CD4-positive, alpha-beta T cell treated with Interleukin-6 for 4 hours (primary cell): Measurements from ENCODE around the gene SF3A2.

Source experiments
- DNase-seq: peaks from one replicate; pipeline ENCODE4 v3.0.0-alpha.2; 2020; ENCODE audit warnings: mixed read lengths

The SF3A2 gene

DNA sequence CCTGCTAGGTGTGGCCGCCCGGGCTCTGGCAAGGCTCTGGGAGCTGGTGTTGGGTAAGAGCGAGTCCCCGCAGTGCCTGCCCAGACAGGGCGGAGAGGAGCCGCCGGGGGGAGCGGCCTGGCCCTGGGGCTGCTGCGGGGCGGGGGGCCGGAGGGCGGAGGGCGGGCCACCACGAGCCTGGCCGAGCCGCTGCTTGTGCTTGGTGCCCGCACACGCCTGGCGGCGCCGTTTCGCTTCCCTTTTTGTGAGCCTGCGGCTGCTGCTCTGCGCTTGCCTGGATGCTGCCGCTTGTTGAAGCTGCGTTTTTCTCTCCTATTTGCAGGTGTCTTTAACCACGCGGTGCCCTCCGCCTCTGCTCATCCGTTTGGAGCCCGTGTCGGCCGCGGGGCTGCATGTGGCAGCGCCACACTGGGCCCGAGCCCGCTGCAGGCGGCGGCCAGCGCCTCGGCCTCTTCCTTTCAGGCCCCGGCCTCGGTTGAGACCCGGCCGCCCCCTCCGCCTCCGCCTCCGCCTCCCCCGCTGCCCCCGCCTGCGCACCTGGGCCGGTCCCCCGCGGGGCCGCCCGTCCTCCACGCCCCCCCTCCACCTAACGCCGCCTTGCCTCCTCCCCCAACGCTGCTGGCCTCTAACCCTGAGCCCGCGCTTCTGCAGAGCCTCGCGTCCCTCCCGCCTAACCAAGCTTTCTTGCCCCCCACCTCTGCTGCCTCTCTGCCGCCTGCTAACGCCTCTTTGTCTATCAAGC lies 9.0 kb upstream of the SF3A2 start:
- no peak for DNase-seq

DNA sequence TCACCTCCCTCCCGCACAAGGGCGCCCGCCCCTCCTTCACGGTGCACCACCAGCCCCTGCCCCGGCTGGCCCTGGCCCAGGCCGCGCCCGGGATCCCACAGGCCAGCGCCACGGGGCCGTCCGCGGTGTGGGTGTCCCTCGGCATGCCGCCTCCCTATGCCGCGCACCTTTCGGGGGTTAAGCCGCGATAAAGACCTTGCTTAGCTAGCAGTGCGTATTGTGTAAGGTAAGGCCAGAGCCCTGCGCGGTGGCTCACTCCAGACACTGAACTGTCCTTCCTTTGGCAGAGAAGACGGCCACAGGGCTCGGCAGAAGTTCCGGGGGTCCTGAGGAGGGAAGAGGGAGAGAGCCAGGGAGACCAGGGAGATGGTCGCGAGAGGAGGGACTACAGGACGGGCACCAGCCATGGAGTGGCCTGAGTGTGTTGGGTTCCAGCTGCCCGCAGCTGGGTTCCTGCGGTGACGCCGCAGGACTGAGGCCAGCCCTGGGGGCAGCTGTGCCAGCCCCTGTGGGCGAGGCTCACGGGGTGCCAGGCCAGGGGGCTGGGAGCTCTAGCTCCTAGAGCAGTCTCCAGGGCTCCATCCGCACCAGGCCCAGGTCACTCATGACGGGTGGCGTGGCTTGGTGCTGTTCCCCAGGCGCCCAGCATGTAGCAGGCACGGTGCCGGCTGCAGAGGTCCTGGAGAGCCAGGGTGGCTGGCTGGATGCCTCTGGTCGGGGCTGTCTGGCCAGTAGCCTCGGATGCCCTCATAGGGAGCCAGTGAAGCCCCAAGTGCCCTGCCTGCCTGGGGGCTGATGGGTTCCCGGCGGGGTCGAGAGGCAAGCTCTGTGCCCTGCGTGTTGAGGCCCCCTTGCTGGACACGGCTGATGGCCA lies 8.2 kb upstream of the SF3A2 start:
- DNase-seq = no peak

DNA sequence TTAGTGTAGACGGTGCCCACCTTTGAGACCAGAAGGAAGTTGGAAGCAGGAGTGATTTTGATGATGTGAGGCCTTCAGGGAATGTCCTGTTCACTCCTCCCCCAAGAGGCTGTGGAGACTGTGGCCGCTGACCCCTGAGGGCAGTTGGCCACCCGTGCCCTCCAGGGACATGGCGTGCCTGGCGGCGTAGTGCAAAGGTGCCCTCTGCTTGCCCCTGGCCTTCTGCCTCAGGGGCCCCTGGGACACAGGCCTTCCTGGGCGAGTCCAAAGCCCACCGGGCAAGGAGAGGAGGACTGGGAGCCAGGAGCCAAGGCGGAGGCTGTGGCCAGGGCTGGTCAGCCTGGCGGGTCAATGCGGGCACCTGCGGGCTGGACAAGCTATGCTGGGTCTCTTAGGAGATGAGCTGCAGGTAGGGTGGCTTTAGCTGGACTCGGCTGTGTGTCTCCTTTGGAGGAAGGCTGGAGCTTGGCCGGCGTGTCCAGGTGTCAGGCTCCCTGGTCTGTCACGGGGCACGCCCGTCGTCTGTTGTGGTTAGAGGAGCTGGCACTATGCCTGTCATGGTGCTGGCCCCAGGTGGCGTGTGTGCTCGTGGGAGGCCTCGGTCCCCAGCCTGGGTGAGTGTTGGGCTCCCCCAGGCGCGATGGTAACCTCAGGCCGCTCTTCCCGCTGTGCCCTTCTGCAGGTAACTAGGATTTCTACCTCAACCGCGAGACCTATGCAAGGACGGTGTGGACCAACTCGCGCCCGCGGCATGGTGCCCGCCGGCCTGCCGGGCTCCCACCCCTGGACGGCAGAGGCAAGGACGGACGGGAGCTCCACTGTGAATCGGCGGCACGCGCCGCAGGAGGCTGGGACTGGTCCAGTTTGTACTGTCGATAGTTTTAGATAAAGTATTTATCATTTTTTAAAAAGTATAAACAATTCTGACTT lies 7.3 kb upstream of the SF3A2 start:
- DNase-seq = no peak

DNA sequence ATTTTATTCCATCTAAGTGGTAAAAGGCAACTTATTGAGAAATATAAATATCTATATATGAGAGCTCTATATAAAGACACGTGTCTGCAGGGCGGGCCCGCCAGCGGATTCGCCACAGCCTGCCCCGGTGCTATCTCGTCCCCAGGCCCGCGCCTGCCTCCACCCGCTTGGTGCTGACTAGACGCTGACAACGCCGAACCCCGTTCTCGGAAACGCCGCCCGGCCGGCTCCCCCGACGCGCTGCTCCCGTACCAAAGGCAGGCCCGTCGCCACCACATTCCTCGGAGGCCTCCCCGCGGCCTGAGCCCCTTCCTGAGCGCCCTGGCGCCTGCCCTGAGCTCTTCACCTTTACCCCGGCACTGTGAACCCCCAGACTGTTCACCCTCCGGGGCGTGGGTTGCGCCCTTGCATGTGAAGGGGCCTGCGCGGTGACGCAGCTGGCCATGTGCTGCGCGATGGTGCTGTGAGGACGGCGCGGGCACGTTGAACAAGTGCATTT lies 6.5 kb upstream of the SF3A2 start:
- DNase-seq = no peak

DNA sequence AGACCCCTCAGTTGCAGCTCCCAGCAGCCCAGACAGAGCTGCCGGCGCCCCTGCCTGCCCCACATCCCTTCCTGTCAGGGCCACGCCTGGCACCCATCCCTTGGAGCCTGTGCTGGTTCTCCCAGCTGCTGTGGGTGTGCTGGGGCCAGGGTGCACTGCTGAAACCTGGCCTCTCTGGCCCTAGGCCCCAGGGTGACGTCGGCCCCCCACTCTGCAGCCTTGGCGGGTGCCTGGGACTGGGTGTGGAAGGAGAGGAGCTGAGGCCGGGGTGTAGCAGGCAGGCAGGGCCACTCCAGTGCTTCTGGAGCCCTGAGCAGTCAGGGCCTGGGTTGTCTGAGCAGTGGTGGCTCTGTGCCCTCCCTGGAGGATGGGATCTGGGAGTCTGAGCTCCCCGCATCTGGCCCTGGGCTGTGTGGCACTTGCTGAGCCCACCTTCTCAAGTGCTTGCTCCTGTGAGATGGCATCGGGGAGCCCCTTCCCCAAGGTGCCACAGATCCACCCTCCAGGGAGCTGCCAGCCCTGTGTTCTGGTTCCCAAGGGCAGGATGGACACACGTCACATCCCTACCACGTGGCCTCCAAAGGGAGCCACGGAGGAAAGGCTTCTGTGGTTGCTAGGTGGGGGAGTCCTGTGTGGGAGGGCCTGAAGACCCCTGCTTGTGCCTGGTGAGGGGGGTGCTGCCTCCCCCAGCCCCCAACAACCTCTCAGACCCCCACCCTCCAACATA lies 5.7 kb upstream of the SF3A2 start:
- no peak for DNase-seq

DNA sequence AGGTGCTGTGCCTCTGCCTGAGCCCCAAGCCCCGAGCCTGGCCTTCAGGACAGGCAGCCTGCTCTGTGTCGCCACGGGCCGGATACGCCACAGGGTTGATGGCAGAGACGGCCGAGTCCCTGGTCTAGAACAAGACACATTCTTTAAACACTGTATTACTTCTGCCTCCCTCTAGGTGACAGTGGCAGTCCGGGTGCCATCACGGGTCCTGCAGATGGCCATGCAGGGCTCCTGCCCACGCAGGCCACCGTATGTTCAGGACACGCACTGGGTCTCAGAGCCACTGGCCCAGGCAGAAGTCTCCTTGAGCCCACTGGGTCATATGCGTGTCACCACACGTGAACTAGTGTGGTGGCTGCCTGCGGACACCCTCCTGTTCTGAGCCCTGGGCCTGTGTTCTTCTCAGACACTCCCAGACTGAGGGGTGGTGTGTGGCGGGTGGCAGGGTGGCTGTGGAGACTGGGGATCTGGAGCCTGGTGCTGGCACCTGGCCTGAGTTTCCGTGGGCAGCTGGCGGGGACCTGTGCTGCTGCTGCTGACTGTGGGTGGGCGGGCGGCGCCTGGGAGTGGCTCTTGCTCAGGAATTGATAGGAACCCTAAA lies 4.9 kb upstream of the SF3A2 start:
- DNase-seq = no peak

DNA sequence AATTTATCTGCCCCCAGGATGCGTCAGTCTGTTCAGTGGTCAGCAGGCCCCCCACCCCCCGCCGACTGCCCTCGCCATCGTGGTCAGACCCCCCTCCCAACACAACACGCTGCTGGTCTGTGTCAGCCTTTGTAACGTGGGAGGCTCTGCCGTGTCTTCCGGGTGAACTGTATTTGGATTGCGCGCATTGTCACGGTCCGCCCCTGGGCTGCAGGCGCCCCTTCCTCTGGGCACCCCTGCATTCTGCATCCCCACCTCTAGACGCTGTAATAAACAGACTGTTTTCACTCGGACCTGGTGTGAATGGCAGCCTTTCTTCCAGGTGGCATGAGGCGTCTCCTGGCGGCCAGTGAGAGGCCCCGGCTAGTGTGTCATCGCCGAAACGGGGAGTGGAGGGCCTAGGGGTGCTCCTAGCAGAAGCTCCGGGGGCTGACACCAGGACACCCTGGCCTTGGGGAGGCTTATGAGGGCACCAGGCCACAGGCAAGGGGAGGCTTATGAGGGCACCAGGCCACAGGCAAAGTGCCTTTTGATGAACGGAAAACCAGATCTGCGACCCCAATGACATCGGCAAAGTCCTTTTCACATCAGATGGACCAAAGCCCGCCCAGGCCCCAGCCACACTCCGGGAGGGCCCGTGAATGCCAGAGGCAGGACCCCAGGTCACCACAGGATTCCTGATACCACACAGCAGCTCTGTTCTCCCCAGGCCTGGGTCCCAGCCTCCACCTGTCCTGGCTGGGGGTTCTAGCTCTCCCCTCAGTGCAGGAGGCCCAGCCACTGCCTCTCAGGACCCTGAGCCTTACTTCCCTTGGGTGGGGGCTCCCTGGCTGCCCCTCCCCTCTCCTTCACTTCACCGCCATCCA lies 4.1 kb upstream of the SF3A2 start:
- DNase-seq = no peak

DNA sequence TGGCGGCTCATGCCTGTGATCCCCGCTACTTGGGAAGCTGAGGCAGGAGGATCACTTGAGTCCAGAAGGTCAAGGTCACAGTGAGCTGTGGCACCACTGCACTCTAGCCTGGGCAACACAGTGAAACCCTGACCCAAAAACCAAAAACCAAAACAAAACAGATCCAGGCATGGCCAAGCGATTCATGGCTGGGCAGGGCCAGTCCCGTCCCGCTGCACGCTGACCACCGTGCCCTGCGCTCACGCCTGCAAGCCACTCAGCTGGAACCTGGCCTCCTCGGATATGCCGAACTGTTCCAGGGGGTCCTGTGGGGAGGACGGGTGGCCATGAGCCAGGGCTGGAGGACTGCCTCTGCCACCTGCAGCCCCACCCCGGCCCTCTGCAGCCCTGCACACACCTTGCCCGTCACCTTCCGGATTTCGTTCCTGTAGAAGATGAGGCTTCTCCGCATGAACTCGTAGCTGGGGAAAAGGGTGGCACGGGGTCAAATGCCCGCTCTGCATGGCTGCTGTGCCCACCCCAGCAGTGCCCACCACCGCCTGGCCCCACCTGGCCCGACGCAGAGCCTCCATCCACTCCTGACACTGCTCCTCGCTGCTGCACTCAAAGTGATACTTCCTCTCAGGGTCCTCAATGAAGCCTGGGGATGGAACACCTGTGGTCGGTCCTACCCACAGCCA lies 2.9 kb upstream of the SF3A2 start:
- DNase-seq = no peak

DNA sequence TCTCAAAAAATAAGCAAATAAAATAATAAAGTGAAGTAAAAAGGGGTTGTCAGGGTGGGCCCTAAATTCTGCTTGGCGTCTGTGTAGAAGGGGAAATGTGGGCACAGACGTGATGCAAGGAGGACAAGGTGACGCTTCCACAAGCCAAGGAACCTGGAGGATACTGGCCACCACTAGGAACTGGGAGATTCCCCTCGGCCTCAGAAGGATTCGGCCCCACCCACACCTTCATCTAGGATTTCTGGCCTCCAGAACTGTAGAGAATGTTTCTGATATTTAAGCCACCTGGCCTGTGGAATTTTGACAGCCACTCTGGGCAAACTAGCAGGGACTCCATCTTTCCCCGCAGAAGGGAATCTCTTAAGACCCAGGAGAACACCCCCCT lies 1.6 kb upstream of the SF3A2 start:
- DNase-seq = no peak

DNA sequence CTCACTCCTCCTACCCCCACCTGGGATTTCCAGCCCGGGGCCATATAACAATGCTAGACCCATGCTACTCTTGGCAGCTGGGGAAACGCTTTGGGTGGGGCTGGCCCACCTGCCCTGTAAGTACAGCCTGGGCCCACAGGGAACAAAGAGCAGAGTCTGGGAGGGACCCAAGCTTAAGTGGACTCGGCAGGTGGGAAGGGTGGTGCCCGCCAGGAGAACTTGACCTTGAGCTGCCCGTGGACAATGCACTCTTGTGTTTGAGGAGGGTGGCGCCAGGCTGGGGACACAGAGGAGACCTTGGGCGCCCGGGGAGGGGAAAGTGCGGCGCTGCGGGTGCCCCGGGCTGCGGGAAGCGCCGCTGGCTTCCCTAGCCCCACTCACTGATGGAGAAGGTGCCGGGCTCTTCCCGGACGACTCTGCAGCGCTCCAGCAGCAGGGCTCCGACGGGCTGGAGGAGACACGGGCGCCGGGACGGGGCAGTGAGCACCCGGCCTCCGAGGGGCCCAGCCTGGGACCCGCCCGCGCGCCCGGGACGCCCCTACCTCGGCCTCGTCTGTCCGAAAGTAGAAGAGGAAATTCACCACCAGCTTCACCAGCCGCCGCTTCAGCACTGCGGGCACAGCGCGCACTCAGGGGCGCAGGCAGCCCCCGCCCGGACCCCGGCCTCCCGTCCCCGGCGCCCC lies 1.1 kb upstream of the SF3A2 start:
- peak; percentile 22 for DNase-seq

DNA sequence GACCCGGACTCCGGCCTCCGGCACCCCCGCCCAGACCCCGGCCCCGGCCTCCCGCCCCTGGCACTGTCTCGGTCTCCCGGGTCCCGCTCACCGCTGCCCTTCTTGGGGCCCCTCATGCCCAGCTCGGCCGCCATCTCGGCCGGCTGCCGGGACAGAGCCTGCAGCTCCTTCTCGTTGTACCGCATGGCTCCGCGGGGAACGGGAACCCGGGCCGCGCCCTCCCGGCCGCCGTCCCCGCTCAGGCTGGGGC lies 635 bp upstream of the SF3A2 start:
- no peak for DNase-seq

DNA sequence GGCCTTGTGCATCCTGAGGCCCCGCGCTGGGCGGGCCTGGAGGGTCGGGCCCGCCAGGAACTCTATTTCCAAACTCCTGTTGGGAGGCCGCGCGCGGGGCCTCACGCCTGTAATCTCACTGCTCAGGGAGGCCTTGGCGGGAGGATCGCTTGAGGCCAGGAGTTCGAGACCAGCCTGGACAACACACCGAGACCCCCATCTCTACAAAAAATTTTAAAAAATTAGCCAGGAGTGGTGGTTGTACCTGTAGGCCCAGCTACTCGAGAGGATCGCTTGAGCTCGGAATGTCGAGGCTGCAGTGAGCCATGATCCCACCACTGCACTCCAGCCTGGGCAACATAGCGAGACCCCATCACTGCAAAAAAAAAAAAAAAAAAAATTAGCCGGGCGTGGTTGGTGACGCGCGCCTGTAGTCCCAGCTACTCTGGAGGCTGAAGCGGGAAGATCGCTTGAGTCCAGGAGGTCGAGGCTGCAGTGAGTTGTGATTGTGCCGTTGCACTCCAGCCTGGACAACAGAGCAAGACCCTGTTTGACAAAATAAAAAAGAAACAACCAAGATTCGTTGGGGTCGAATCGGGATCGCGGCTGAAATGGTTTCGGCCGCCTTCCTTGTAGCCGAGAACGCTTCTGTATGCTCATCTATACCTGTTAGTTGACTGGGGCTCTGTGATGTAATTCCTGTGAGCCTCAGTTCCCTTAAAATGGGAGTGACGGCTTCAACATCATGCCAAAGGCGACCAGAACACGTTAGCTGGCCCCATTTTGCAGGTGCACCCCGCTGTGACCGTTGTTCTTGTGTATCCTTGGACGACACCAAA lies 636 bp downstream of the SF3A2 start:
- no peak for DNase-seq

DNA sequence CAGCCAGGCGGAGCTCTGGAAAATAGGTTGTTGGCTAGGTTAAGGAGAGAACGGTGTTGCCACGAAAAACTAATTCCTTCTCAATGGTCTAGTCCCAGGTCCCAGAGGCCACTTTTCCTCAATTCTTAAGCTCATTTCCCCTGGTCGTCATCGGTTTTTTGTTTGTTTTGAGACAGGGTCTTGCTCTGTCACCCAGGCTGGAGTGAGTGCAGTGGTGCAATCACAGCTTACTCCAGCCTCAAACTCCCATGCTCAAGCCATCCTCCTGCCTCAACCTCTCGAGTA lies 1.2 kb downstream of the SF3A2 start:
- no peak for DNase-seq

DNA sequence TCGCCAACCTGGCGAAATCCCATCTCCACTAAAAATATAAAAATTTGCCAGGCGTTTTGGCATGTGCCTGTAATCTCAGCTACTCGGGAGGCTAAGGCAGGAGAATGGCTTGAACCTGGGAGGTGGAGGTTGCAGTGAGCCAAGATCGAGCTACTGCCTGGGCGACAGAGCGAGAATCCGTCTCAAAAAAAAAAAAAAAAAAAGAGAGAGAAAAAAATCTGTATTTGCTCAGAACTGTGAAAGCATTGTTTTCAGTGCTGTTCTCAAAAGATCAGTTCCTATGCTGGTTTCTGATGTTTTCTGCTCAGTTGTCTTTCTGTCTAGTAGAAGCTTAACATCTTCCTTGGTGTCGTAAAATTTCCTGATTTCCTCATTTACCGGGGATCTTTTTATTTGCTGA lies 2.5 kb downstream of the SF3A2 start:
- DNase-seq = no peak

DNA sequence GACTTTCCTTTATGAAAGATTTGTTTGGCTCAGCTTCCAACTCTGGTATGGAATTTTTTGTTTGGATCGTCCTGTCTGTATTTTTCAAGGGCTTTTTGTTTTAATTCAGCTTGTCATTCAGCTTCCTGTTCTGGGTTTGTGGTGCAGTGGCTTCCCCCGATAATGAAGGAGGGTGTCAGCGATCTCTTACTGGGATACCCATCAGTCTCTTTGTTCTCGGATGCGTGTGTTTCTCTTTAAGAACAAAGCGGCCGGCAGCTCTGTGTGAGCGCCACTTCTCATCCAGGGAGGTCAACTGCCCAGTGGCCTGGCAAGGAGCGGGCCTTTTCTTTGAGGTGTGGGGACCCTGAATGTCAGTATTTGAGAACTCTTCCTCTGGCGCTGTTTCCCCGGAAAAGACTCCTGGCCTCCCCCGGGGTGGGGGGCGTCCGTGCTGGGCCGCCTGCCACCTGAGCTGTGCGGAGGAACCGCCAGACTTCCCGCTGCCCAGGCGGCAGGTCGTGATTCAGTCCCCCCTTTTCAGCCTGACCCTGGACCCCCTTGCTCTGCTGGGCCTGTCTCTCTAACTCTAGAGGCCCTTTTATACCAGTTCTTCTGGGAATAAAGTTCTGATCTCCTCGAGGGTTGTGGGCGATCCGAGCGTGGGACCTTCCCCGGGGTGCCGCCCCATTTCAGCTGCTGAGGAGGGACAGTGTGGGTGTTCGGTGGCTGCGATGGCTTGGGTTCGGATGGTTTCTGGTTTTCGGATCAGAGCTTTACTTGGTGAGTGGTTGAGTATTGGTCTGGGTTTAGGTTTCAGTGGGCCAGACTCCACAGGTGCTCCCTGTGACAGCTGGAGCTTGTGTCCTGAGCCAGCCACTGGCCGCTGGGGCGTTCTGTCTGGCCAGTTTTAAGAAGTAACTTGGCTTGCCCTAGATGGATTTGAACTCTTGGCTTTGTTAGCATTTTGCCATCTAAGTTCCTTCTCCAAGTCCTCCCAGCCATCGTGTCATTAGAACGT lies 3.4 kb downstream of the SF3A2 start:
- DNase-seq = peak; percentile 62

DNA sequence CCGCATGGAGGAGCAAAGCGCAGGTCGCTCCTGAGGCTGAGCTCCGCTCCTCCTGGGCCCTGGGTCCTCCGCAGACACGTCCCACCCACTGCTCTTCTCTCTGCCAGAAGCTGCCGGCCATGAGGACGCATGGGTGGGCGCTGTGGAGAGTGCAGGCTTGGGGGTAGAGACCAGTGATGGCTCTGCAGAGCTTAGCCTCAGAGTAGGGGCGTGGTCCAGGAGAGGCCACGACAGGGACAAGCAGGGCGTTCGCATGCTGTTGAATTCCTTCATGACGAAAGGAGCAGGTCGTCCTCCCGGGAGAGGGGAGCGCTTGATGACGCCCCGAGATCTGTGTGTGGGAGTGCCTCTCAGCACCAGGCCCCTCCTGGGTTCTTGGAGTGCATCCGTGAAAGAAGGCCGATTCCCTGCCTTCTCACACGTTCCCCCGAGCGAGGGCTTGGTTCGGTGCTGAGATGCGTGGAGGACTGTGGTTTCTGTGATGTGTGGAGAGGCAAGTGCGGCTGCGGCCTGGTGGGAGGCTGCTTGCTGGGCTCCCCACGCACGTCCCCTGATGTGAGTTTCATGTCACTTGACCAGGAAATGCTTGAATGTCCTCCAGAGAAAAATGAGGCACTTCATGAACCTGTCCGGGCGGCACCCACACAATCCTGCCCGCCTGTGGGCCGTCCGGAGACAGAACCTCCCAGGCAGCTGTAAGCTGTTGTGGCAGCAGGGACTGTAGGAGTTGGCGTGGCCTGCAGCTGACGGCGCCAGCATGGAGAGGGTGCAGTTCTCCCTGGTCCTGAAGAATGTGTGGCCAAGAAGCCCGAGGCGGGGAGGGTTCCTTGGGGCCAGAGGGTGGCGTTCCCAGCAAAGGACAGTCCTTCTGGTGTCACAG lies 4.5 kb downstream of the SF3A2 start:
- no peak for DNase-seq

DNA sequence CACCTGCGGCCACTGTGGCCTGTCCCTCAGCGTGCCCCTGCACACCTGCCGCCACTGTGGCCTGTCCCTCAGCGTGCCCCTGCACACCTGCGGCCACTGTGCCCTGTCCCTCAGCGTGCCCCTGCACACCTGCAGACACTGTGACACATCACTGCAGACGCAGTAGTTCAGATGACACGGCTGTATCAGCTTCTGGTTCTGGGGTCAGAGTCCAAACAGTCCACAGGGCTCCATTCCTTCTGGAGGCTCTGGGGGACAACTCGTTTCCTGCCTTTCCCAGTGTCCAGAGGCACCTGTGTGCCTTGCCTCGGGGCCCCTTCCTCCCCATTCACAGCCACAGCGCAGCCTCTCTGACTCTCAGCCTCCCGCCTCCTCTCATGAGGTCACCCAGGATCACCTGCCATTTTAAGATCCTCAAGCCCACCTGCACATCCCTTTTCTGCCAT lies 5.5 kb downstream of the SF3A2 start:
- no peak for DNase-seq
